Ureter (tissue), 1 donor: ENCODE data around the gene TICAM1. TPM values are rescaled to one million over a fixed set of nuclear protein-coding genes. Genes with fewer than 3 reads are reported as not detected.
A peak's percentile ranks its signal among the peaks of the same experiment; 100 is the strongest.
"Not testable (repeated sequence)": the region's sequence is repeated elsewhere in the genome, so short reads cannot be mapped to it uniquely, and the experiment has no call there.

ENCODE experiments used
- DNase-seq: peaks from one replicate; pipeline ENCODE4 v3.0.0-alpha.2; 2020; ENCODE audit warnings: low spot score
- total RNA-seq: library from RNA; stranded (reverse); gene quantifications from one replicate; pipeline ENCODE4 v1.2.4, GENCODE V29; 2023
- donor health status: DM: yes; HTN: yes; CAD: no.

TICAM1 gene
- total RNA-seq, 1 donor from 2014 or later = 13.1 TPM

- no peak for DNase-seq
Measured at GRCh38 chr19:4803736-4804695, 27.5 kb downstream of the TICAM1 start.

GRCh38 chr19:4802711-4803110 is 28.8 kb downstream of the TICAM1 start:
- DNase-seq = no peak

GRCh38 chr19:4801085-4801619 is 30.4 kb downstream of the TICAM1 start:
- no peak for DNase-seq

- peak; percentile 92 for DNase-seq
Measured at GRCh38 chr19:4800591-4801081, 30.9 kb downstream of the TICAM1 start.

GRCh38 chr19:4795400-4795799 is 36.1 kb downstream of the TICAM1 start:
- DNase-seq = no peak

- DNase-seq = no peak
Measured at GRCh38 chr19:4794971-4795370, 36.5 kb downstream of the TICAM1 start.

- DNase-seq = not testable (repeated sequence)
Measured at GRCh38 chr19:4793278-4793677, 38.2 kb downstream of the TICAM1 start.

- DNase-seq = not testable (repeated sequence)
Measured at GRCh38 chr19:4792866-4793195, 38.7 kb downstream of the TICAM1 start.

GRCh38 chr19:4792019-4792865 is 39.3 kb downstream of the TICAM1 start:
- DNase-seq = not testable (repeated sequence)

GRCh38 chr19:4791183-4792018 is 40.1 kb downstream of the TICAM1 start, which contains the start of gene FEM1A:
TSS of gene FEM1A (plus strand) at chr19:4791734. CDS start at chr19:4791855, 121 bp downstream.
- DNase-seq = peak; percentile 100

- DNase-seq = not testable (repeated sequence)
Measured at GRCh38 chr19:4786412-4787016, 45.0 kb downstream of the TICAM1 start.

GRCh38 chr19:4781801-4782200 is 49.7 kb downstream of the TICAM1 start:
- DNase-seq = no peak

GRCh38 chr19:4780860-4781259 is 50.7 kb downstream of the TICAM1 start:
- DNase-seq = no peak

- not testable (repeated sequence) for DNase-seq
Measured at GRCh38 chr19:4778124-4778523, 53.4 kb downstream of the TICAM1 start.

- no peak for DNase-seq
Measured at GRCh38 chr19:4776436-4777211, 54.9 kb downstream of the TICAM1 start.

- DNase-seq = no peak
Measured at GRCh38 chr19:4775627-4776152, 55.8 kb downstream of the TICAM1 start.

- no peak for DNase-seq
Measured at GRCh38 chr19:4774136-4774535, 57.4 kb downstream of the TICAM1 start.

GRCh38 chr19:4773047-4773640 is 58.4 kb downstream of the TICAM1 start:
- no peak for DNase-seq

- no peak for DNase-seq
Measured at GRCh38 chr19:4772566-4772965, 58.9 kb downstream of the TICAM1 start.
